ENCODE data around the gene CPN1.
"Not testable (repeated sequence)": the region's sequence is repeated elsewhere in the genome, so short reads cannot be mapped to it uniquely, and the experiment has no call there.

Gene CPN1

DNA sequence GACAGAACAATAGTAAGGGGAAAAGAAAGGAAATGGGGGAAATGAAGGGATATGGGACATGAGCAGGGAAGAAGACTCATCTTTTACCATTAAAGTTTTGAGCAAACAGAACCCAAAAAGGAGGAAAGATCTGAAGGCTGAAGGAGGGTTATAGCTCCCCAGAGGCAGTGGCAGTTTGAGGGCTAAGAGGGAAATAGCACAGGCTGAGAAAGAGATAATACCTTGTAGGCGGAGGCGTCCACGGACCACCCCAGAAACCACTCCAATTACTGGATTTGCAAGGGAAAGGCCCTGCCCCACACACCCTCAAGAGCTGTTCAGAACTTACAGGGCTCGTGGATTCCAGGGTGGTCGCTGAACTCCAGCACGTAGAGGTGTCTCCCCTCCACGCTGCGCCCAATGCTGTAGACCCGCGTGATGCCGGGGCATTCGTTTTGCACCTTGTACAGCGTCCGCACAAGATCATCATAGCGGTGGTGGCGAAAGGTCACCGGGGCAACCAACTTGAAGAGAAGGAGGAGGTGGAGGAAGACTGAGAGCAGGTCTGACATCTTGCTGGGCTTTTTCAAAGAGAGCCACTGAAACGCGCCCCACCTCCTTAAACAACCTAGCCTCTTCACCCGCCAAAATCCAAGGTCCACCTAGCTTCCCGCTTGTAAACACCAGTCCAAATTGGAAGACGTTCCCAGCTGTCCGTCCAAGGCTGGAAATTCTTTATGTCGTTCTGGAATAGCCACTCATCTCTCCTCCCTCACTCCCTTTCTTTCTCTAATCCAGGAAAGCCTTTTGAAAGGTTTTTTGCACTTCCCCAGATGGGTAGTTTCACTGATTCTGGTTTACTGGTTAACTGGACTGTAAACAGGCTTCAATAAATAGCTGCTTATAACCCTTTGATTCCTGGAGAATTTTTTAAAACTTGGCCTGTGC, at the start of gene CPN1:
CPN1 (minus strand) TSS at position 795 of the 927 bp plus-strand sequence; CDS start at position 551, 244 bp downstream.
- DNase-seq (ENCODE audit: low read depth) = no peak
- no peak within 1 kb of the TSS for H3K4me3 ChIP-seq (ENCODE audit: low read depth, low read length)
- TF ChIP-seq CTCF (IDR thresholded peaks at IDR 0.05; ENCODE audit: insufficient read depth, low read depth, low read length, missing control alignments) = no peak

GRCh38 chr10:100130831-100131230, 49.2 kb upstream of the CPN1 start:
- DNase-seq (ENCODE audit: low read depth) = no peak
- no peak for TF ChIP-seq CTCF (IDR thresholded peaks at IDR 0.05; ENCODE audit: insufficient read depth, low read depth, low read length, missing control alignments)
- H3K4me3 ChIP-seq (ENCODE audit: low read depth, low read length) = no peak overlapping the region

DNA sequence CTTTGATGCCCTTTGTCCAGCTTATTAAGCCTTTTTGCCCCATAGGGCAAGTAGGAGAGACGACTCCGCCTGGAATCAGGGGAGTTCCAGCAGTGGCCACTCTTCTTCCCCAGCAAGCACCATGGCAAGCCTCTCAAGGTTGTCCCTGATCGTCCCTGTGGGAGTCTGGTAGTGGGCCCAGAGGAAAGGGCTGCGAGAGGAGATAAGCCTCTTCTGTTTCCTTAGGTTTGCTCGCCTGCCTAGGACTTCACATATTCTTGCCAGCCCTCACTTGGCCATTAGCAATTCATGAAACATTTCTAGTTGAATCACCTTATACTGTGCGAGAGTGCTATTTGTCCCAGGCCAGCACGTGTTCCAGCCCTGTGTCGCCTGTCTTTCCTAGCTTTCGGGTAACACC, 47.8 kb upstream of the CPN1 start:
- TF ChIP-seq CTCF (IDR thresholded peaks at IDR 0.05; ENCODE audit: insufficient read depth, low read depth, low read length, missing control alignments) = no peak
- H3K4me3 ChIP-seq (ENCODE audit: low read depth, low read length) = no peak overlapping the region
- no peak for DNase-seq (ENCODE audit: low read depth)

DNA sequence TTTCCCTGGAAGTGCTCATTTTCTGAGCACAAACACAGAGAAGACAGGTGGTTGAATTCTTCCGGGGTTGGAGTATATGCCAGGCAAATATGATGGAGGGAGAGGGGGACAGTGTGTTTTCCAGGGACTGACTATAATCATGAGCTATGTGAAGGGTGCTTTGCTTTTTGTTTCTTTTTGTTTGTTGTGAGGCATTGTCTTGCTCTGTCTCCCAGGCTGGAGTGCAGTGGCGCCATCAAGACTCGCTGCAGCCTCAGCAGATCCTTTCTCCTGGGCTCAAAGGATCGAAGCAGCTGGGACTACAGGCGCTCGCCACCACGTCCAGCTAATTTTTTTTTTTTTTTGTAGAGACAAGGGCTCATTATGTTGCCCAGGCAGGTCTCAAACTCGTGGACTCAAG, 47.3 kb upstream of the CPN1 start:
- no peak for TF ChIP-seq CTCF (IDR thresholded peaks at IDR 0.05; ENCODE audit: insufficient read depth, low read depth, low read length, missing control alignments)
- H3K4me3 ChIP-seq (ENCODE audit: low read depth, low read length) = no peak overlapping the region
- DNase-seq (ENCODE audit: low read depth) = no peak

DNA sequence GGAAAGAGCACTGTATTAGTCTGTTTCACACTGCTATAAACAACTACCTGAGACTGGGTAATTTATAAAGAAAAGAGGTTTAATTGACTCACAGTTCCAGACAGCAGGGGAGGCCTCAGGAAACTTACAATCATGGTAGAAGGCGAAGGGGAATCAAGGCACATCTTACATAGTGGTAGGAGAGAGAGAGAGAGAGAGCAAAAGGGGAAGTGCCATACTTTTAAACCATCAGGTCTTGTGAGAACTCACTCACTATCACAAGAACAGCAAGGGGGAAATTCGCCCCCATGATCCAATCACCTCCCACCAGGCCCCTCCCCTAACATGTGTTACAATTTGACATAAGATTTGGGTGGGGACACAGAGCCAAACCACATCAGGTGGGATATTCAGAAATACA, 43.7 kb upstream of the CPN1 start:
- not testable (repeated sequence) for H3K4me3 ChIP-seq (ENCODE audit: low read depth, low read length); DNase-seq (ENCODE audit: low read depth)

DNA sequence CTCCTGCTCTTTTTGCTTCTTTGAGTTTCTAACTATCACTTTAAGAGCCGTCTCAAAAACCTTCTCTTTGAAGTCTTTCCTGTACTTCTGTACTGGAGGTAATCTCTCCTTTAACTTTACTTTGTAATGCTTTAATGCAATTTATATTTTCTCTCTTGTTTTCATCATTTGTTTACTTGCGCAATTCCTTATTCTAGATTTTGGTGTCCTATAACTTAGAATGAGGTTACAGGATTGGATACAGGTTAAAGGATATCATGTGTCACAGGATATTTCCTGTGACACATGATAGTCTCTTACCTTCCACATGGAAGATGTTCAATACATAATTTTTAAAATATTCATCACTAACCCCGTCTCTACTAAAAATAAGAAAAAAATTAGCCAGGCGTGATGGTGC, 42.4 kb upstream of the CPN1 start:
- DNase-seq (ENCODE audit: low read depth) = no peak
- H3K4me3 ChIP-seq (ENCODE audit: low read depth, low read length) = no peak overlapping the region
- no peak for TF ChIP-seq CTCF (IDR thresholded peaks at IDR 0.05; ENCODE audit: insufficient read depth, low read depth, low read length, missing control alignments)

DNA sequence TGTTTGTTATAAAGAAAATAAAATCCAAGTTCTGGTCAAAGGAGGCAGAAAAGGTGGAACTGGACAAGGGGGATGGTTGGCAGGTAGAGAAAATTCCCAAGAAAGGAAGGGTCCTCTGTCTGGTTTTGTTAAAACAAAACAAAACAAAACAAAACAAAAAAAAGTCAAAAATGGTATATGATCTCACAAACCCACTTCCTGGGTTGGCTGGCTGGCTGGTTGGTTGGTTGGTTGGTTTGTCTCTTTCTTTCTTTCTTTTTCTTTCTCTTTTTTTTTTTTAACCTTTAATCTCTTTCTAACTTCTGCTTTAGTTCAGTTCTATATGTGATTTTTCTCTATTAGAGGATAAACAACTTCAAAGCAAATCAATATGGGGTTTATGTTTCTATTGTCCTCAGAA, 41.1 kb upstream of the CPN1 start:
- no peak for TF ChIP-seq CTCF (IDR thresholded peaks at IDR 0.05; ENCODE audit: insufficient read depth, low read depth, low read length, missing control alignments)
- peak; percentile 9 for DNase-seq (ENCODE audit: low read depth)
- no peak overlapping the region for H3K4me3 ChIP-seq (ENCODE audit: low read depth, low read length)

Data from GM12865 (cell line).